K562 (cell line): ENCODE data around the gene RNF40. TPM values are rescaled to one million over a fixed set of nuclear protein-coding genes. Genes with fewer than 3 reads are reported as not detected.

Source experiments
- CEBPZ ChIP-seq: fragments of 150-350 bp; IDR thresholded peaks from 2 replicates; pipeline ENCODE4 v1.6.1; 2014; ENCODE audit warnings: low read depth, mild to moderate bottlenecking, low read length, borderline replicate concordance
- CTBP1 ChIP-seq: fragments of 450-650 bp; IDR thresholded peaks from 2 replicates; pipeline ENCODE4 v1.6.1; 2016; ENCODE audit warnings: borderline replicate concordance
- E2F4 ChIP-seq: sonication (generic); formaldehyde crosslinking; IDR thresholded peaks from 2 replicates; pipeline ENCODE4 v1.8.0; 2022; ENCODE audit warnings: mild to moderate bottlenecking, low read depth, missing genetic modification reagents
- EHMT2 ChIP-seq: fragments of 450-650 bp; IDR thresholded peaks from 2 replicates; pipeline ENCODE4 v1.6.1; 2018; ENCODE audit warnings: antibody characterized with exemption
- HDAC2 ChIP-seq: fragments of 450-650 bp; IDR thresholded peaks from 2 replicates; pipeline ENCODE4 v1.6.1; 2016; ENCODE audit warnings: mild to moderate bottlenecking
- HNRNPL ChIP-seq: fragments of 200-400 bp; formaldehyde crosslinking; IDR thresholded peaks from 2 replicates; pipeline ENCODE4 v1.6.1; 2017; ENCODE audit warnings: low read depth, mild to moderate bottlenecking, low read length
- KAT2B ChIP-seq: IDR thresholded peaks from one replicate; pipeline ENCODE4 v1.6.1; 2012; ENCODE audit warnings: low read depth, mild to moderate bottlenecking, control low read depth, inconsistent platforms, low read length, moderate library complexity
- KDM4B ChIP-seq, 2 experiments: fragments of 450-650 bp in 1 of 2; sonication (generic) in 1 of 2; IDR thresholded peaks; 2 replicates each; pipeline ENCODE4 v1.6.1; 2016 to 2017; ENCODE audit warnings: borderline replicate concordance in 2 of 2, antibody characterized with exemption in 1 of 2, low read depth in 1 of 2, mild to moderate bottlenecking in 1 of 2
- KLF10 ChIP-seq: fragments of 250-450 bp; sonication (Bioruptor Pico); IDR thresholded peaks from 2 replicates; pipeline ENCODE4 v1.6.1; 2021; ENCODE audit warnings: matching md5 sums
- LARP7 ChIP-seq: fragments of 450-650 bp; IDR thresholded peaks from 2 replicates; pipeline ENCODE4 v1.6.1; 2016
- NELFE ChIP-seq: IDR thresholded peaks from 2 replicates; pipeline ENCODE4 v1.6.1; 2011; ENCODE audit warnings: mild to moderate bottlenecking; ENCODE audit not compliant: insufficient read depth, insufficient read length
- PHB2 ChIP-seq: fragments of 450-650 bp; IDR thresholded peaks from 2 replicates; pipeline ENCODE4 v1.6.1; 2017; ENCODE audit warnings: low read depth
- RB1 ChIP-seq: fragments of 450-650 bp; IDR thresholded peaks from 2 replicates; pipeline ENCODE4 v1.6.1; 2017; ENCODE audit warnings: low read depth, mild to moderate bottlenecking
- SETDB1 ChIP-seq: IDR thresholded peaks from one replicate; pipeline ENCODE4 v1.6.1; 2012; ENCODE audit warnings: low read length, control low read depth, inconsistent platforms
- SIRT6 ChIP-seq: IDR thresholded peaks from one replicate; pipeline ENCODE4 v1.6.1; 2012; ENCODE audit warnings: low read depth, mild to moderate bottlenecking, control low read depth, inconsistent platforms, low read length, moderate library complexity
- TFAM ChIP-seq: fragments of 250-450 bp; sonication (Bioruptor Pico); conservative IDR thresholded peaks from 2 replicates; pipeline ENCODE4 v1.5.0; 2021; ENCODE audit warnings: mild to moderate bottlenecking, moderate library complexity
- TRIM25 ChIP-seq: fragments of 450-650 bp; IDR thresholded peaks from 2 replicates; pipeline ENCODE4 v1.7.0; 2016; ENCODE audit warnings: borderline replicate concordance
- ZBTB34 ChIP-seq: fragments of 250-450 bp; sonication (Bioruptor Pico); IDR thresholded peaks from 2 replicates; pipeline ENCODE4 v1.8.0; 2021; ENCODE audit warnings: mild to moderate bottlenecking, moderate library complexity
- ZFP36 ChIP-seq: fragments of 150-350 bp; IDR thresholded peaks from 2 replicates; pipeline ENCODE4 v1.6.1; 2018; ENCODE audit warnings: low read length, low read depth; ENCODE audit not compliant: partially characterized antibody
- ZNF79 ChIP-seq: fragments of 250-450 bp; sonication (Bioruptor Pico); IDR thresholded peaks from 2 replicates; pipeline ENCODE4 v1.4.0; 2020; ENCODE audit warnings: low read depth, mild to moderate bottlenecking, moderate library complexity
- polyA plus RNA-seq, 8 experiments: library from polyadenylated mRNA; depleted of rRNA in 4 of 8; stranded (reverse) in 5 of 8; unstranded in 3 of 8; fragments of >200 nt; fragmentation: Nextera tagmentation in 2 of 8; fragmentation: Illumina TruSeq in 1 of 8; extraction: Ambion mirVana in 2 of 8; extraction: Trizol in 1 of 8; gene quantifications; 2 replicates each; pipeline versions ENCODE4 v1.2.1 to v1.2.3, GENCODE V29; 2011 to 2014; ENCODE audit warnings: inconsistent platforms in 1 of 8, missing spikeins in 1 of 8
- total RNA-seq, 7 experiments: library from RNA; depleted of rRNA in 6 of 7; stranded (reverse); fragments of >200 nt in 6 of 7; fragmentation: Illumina TruSeq in 2 of 7; extraction: Trizol in 2 of 7; gene quantifications; 2 replicates each; pipeline versions ENCODE4 v1.2.1 to v1.2.3, GENCODE V29; 2011 to 2021; ENCODE audit warnings: low replicate concordance in 1 of 7

Gene RNF40
- total and polyA plus RNA-seq, 9 of the 15 experiments (the other 6 are each of a cell fraction or from before 2014, with no cell fraction given): 6.2 to 129 (median 81.5) TPM

- TF ChIP-seq CEBPZ: no peak
- peak; percentile 33 for TF ChIP-seq RB1
- TF ChIP-seq SETDB1: no peak
- no peak for TF ChIP-seq NELFE
- TF ChIP-seq CTBP1: peak; percentile 73
- no peak for TF ChIP-seq LARP7
- TF ChIP-seq SIRT6: no peak
- no peak; a peak in 1 of 4 replicates for TF ChIP-seq KDM4B (IDR thresholded peaks at IDR 0.05; ENCODE audit: borderline replicate concordance in 2 of 2, low read depth in 1 of 2)
- TF ChIP-seq KLF10 (CRISPR knock-in tag): no peak
- 0 out of 2 replicates have a peak, but pooled peaks have one; percentile 18 for TF ChIP-seq ZNF79 (CRISPR knock-in tag)
- TF ChIP-seq HNRNPL: 0 out of 2 replicates have a peak, but pooled peaks have one; percentile 36
- no peak for TF ChIP-seq EHMT2
- no peak for TF ChIP-seq ZBTB34 (CRISPR knock-in tag)
- TF ChIP-seq ZFP36: no peak
- no peak for TF ChIP-seq HDAC2
- TF ChIP-seq TFAM (CRISPR knock-in tag): no peak
- TF ChIP-seq E2F4 (CRISPR knock-in tag): peak; percentile 16; the same call in 1 of the 2 replicates
- no peak for TF ChIP-seq PHB2
- peak; percentile 59 for TF ChIP-seq KAT2B
- no peak for TF ChIP-seq TRIM25
These were observed 13.5 kb downstream of the RNF40 start (continued) for GRCh38 chr16:30775392-30776188.
